Right ventricle myocardium superior (tissue), 1 donor: ENCODE results near the gene RGPD5. TPM values are rescaled to one million over a fixed set of nuclear protein-coding genes. Genes with fewer than 3 reads are reported as not detected.
A peak's percentile ranks its signal among the peaks of the same experiment; 100 is the strongest.
"Not testable (repeated sequence)": the region's sequence is repeated elsewhere in the genome, so short reads cannot be mapped to it uniquely, and the experiment has no call there.

Experiments used
- ATAC-seq: fragments of 200-7000 bp; cut with Tn5 transposase; one replicate; pipeline ENCODE4 v1.9.1; 2020; ENCODE audit warnings: mild to moderate bottlenecking; ENCODE audit not compliant: poor library complexity
- DNase-seq: peaks from one replicate; pipeline ENCODE4 v3.0.0-alpha.2; 2020
- intact Hi-C: fragments of 100-400 bp; cut with DNase I; formaldehyde crosslinking; loops from one replicate; pipeline ENCODE4 v1.11.2; 2022
- long read RNA-seq: library from polyadenylated mRNA; unstranded; transcript quantifications from one replicate; pipeline ENCODE4 v2.0.0, GENCODE V29; 2021
- total RNA-seq: library from RNA; stranded (reverse); fragmentation: NEBNext Ultra II Directional; extraction: Animal tissue kit (Norgen Biotek cat#: 25700); gene quantifications from one replicate; pipeline ENCODE4 v1.2.1, GENCODE V29; 2021
- donor health status: DM: no; HTN: yes; CAD: no; lungs with severe emphysema.

Gene RGPD5
- 35.9 TPM for total RNA-seq
- long read RNA-seq, full-length matches to known transcripts, result 3 of 5 reads
- long read RNA-seq, partial matches to known transcripts, result 1 of 5 reads
- long read RNA-seq, other reads (novel, unspliced or antisense), result 1 of 5 reads

DNA sequence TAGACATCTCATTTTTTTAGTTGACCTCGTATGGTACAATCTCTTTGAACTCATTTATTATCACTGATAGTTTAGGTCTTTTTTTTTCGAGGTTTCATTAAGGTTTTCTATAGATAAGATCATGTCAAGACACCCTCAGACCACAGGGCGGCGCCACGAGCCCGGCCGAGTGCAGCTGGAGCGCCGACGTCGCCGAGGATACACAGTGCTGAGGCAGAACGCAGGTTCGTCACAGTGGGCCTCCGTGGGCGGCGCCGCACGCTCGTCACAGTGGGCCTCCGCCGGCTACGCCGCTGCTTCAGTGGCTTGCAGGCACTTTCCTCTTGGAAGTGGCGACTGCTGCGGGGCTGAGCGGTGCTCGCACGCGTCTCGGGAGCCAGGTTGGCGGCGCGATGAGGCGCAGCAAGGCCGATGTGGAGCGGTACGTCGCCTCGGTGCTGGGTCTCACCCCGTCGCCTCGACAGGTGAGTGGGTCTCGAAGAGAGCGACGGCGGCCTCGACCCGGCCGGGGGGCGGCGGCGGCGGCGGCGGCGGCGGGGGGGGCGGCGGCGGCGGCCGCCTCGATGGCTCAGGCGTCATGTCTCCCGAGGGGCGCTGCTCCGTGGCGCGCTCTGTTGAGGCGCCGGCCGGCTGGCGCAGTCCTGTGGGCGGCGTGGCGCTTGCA lies at the start of gene RGPD5:
RGPD5 (plus strand) TSS at position 232 of the 664 bp plus-strand sequence; CDS start at position 393, 161 bp downstream.
- peak; percentile 99 for ATAC-seq
- DNase-seq, intact Hi-C loops: not testable (repeated sequence)

DNA sequence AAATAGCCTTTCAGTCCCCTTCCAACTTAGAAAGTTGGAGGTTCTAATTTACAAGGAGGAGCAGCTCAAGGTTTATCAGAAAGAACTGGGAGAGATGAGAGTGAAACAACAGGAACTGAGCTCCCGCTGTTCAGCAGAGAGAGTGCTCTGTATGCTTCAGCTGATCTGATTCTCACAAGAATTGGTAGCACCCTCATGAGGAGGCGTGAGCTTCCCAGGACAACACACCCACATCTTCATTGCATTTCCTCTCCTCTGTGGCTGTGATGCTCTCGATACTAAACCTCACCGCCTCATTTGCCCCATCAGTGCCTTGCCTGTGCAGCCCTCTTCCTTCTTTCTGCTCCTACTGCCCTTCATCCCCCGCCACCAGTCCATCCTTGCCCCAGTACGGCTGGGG lies 42.5 kb upstream of the RGPD5 start:
- ATAC-seq, DNase-seq, intact Hi-C loops: not testable (repeated sequence)

DNA sequence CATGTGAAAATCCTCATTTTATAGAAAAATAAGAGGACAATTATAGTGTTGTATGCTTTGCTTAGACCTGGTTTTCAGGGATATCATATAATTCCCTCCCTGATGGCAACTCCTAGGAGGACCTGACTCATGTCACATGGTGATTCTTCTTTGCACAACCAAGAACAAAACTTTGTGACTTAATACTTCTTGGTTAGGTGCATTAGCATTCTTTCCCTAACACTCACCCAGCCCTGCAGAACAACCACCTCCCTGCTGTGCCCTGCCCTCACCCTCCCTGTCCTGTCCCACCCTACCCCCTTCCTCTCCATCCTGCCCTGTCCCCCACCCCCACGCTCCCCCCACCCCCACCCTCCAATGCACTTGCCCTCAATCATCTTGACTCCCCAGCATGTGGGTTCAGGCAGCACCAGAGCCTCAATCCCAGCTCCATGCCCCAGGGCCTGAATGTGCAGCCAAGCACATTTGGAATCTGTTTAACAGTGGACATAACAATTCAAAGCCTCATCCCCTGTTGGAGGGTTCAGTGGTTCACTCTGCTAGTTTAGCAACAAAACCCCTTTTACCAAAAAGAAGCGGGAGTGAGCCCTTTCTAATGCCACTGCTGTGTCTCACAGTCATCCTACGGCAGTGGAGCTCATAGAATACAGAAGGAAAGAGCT lies 36.8 kb upstream of the RGPD5 start:
- intact Hi-C loops, DNase-seq, ATAC-seq: not testable (repeated sequence)

DNA sequence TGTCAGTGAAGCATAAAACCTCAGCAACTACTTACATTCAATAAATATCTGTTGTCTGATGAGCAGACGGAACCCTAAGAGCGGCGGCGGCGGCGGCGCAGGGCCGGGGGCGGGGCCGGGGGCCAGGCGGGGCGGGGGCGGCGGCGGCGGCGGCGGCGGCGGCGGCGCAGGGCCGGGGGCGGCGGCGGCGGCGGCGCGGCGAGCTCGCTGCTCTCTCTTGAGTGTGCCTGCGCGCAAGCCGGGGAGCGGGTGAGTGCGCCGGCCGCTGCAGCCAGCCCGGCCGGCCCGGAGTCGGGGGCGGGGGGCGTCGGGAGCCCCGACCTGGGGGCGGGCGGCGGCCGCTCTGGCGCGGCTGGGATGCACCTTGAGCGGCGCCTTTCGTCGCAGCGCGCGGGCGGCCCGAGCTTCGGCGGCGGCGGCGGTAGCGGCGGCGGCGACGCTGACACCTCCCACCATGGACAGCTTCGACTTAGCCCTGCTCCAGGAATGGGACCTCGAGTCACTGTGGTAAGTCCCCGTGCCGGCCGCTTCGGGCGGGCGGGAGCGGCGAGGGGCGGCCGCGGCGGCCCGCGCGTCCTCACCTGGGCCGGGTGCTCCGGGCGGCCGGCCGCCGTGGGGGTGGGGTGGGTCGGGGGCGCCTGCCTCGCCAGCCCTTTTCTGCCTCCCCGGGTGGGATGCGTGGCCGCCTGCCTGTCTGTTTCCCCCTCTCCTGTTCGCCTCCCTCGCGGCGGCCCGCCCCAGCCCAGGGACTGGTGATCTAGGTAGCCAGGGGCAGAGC lies 33.7 kb upstream of the RGPD5 start:
- peak; percentile 24 for DNase-seq
- intact Hi-C loops, result not testable (repeated sequence)
- ATAC-seq, result peak; percentile 56

DNA sequence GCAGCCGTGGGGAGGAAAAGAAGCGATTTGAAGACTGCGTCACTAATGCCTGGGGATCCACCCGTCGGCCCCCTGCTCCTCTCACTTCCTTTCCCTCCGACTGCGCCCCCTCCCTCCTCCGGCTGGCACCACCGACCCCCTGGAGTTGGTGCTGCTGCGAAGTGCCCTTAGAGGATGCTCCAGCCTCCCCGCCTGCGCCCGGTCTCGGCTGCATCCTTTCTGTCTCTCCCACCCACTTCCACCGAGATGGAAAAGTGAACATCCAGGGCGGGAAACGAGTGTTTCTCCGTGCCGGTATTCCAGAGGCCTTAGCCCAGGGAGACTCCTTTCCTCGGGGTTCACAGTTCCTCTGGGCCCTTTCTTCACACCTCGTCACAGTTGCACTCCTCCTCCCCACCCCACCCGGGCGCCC lies 33.1 kb upstream of the RGPD5 start:
- ATAC-seq, result peak; percentile 25
- DNase-seq, intact Hi-C loops: not testable (repeated sequence)

DNA sequence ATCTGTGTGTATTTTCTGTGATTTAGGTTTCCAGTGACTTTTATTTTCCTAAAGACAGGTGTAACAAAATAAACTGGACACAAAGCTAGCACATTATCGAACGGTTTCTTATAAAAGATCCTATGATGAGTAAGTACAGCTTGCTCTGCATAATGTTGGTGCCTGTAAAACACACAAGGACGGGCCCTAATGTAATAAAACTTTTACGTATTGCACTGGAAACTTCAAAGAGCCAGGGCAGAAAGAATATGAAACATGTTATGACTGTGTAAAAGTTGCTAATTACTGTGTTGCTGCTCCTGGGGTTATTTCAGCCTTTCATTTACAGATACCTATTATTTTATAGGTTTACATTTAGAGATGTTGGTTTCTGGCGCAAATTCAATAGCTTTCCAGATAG lies 32.1 kb upstream of the RGPD5 start:
- intact Hi-C loops, DNase-seq, ATAC-seq: not testable (repeated sequence)

DNA sequence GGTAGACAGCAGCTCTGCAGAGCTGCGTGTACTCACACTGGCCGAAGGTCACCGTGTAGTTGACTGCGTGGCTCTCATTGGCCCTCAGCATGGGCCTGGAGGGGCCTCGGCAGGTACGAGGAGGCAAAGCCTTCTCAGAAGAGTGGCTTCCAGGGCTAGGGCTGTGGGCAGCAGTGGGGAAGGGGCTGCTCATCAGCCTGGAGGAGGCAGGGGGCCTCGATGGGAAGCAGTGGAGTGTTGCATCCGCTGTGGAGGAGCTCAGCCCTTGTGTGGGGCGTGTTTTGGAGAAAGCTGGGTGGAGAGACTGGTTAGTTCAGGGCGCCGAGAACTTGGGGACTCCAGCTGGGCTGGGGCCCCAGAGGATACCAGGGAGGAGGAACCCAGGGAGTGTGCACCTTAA lies 28.0 kb upstream of the RGPD5 start:
- DNase-seq, ATAC-seq, intact Hi-C loops: not testable (repeated sequence)

DNA sequence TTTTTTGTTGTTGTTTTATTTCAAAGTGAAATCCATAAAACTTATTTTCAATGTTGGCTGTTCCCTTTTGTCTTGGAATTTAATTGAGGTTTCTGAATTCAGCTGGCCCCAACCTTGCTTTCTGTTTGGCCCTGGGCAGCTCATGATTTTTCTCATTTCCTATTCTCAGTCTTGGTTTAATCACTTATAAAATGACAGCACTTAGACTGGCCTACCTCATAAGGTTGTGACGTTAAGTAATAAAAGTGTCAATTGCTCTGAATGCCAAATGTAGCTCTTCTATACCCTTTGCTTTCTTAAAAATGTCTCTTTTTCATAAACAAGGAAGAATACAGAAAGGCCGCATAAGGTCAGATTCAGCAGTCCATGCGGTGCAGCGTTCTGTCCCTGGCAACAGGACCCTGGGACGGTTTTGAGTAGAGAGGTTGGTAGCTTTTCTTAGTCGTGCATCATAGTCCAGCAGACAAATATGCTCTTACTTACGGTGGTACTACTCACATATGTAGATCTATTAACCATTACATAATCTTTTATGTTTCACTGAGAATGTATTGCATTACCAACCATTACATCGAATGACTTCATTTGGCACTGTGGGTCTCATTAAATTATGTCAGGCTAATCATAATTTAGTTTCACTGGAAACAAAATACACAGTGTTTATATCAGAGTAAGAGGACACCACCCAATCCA lies 27.1 kb upstream of the RGPD5 start:
- intact Hi-C loops, DNase-seq, ATAC-seq: not testable (repeated sequence)

DNA sequence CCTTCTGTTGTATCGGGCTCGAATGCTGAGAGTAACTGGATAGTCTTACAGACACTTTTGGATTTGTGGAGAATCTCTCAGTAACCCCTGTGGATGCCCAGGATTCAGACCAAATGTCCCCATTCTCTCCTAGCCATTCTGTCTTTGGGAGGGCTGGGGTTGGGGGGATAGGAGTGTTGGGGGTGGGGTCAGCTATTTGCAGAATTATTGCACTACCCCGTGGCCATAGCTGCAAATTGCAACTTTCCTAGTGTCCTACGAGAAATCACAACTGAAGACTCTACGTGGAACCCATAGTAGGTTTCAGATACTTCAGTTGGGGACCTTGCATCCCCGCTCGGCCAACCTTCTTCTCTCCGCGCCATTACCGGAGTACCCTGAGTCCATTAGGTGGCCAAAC lies 25.2 kb upstream of the RGPD5 start:
- ATAC-seq, DNase-seq, intact Hi-C loops: not testable (repeated sequence)

DNA sequence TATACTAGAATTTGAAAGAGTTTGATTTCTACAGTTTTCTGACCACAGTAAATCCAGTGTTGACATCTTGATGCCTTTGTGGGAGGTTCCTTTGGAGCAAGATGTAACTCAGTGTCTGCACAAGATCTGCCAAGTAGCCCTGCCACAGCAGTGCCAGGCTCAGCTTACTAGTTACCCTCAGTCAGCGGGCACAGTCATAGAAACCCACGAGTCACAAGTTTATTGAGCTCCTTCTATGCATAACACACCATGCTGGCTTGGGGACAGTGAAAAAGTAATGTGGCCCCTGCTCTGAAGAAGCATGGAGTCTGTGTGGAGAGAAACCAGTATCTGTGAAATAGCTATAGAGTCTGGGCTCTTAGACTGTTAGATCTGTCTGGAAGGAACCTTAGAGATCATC lies 15.0 kb upstream of the RGPD5 start:
- ATAC-seq, intact Hi-C loops, DNase-seq: not testable (repeated sequence)

DNA sequence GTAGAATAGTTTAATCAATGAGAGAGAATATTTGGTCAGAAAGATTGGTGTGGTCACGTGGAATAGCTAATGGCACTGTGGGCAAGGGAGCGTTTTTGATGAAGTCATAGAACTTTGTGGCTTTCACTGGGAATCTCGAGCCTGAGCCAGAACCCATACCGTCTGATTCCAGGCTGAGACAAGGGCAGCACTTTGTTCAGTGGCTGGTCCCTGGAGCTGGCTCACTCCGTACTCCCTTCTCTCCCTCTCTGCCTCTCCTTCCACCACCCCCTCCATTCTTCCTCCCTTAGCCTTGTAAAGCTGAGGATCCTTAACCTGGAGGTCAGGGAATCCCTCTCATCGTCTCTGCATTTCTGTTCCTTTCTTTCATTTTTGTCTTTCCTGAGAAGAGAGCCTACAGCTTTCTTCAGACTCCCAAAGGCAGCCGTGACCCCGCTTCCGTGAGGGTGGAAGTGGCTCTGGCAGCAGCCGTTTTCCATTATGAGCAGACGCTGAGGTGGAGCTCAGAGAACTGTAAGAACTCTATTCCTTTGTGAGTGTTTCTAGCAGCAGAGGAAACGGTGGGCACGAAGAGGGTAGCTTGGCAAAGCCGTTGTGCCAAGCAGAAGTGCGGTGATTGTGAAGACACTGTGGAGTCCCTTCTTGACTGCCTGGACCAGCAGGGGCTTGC lies 12.8 kb upstream of the RGPD5 start:
- ATAC-seq, DNase-seq, intact Hi-C loops: not testable (repeated sequence)

DNA sequence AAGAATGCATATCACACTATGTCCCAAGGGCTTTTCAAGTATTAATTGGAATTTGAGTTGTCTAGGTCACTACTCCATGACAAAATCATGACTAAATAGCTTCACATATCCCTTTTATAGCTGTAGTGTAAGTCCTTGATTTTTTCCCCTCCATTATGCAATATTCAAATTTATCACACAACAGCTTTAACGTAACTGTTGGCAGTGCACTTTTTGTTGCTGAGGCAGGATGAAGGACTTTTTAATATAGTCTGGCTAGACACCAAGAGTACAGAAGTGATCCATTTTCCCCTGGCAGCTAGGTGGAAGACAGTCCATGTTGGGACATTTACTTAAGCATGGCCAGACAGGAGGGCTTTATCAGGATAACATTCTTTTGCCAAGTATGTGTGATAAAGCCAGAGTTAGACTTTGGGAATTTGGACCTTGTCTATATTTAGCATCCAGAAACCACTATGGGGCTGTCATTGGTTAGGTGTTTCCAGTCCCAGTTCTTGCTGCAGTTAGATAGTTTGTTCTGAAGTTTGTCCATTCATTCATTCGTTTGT lies 11.6 kb upstream of the RGPD5 start:
- DNase-seq, intact Hi-C loops: not testable (repeated sequence)
- ATAC-seq, result peak; percentile 88

DNA sequence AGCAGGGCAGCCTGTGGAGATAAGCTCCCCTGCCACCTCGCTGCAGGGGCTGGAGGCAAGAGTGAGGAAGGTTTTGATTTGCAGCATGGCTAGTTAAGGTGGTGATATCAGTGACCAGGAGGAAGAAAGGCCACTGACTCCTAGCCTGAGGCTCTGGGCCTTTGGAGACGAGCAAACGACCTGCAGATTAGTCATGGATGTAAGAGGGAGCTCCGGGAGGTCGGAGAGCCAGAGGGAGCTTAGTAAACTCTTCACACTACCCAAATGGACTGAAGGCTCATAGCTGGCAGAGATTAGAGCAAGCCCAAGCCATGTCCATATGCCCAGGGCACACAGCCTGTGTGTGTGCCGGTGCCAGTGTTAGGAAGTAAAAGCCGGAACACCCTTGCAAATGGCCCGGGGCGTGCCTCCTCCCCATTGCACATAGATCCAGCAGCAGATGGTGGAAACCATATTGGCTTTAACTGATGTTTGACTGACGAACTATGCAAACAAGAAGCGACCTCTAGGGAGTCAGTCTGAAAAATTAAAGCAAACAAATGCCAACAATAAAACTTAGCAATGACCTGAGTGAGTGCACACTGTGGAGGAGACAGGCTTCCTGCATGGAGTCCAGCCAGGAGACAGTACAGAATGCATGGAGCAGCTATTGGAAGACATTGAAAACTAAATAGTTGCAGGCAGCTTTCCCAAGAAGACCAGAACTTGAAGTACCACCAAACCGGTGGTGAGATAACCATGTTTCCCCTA lies 2.4 kb upstream of the RGPD5 start:
- intact Hi-C loops, ATAC-seq, DNase-seq: not testable (repeated sequence)

DNA sequence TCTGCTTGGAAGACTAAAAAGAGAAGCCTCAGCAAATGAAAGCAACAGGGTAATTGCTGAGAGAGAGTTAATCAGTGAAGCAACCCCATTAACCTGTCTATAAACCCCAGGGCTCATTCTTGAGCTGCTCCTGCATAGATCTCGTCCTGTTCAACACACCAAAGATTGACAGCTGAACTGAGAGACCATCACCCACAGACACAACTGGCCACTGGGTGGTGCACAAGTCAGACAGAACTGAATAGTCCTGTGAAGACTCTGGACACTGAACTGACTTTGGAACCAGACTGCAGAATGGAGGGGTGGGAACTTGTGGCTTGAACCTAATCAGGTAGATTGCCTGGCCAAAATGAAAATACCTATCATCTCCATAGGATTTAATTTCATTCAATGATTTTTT lies 1.4 kb upstream of the RGPD5 start:
- ATAC-seq, result peak; percentile 70
- DNase-seq, intact Hi-C loops: not testable (repeated sequence)

DNA sequence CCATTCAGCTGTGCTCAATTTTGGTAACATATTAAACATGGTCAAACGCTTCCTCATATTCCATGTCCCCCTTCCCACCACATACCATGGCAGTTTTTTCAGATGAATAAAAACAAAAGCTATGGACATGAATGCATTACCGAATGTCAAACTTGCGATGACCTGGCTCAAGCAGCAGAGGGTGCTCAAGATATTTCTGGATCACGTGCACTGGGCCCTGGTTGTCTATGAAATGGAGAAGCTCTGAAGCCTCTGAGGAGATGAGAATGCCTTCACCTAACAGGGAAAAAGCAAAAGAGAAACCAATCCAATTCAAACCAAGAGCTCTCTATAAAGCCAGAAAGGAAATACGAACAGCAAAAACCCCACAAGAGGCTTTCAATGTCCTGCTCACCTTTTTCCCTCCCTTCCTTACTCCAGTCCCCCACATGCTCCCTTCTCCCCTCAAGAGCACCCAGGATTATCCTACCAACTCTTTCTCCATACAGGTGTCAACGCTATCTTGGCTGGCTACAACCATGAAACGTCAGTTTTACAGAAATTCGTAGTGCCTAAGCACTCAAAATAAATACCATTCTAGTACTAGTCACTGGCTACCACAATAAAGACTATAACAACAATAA lies 77.1 kb downstream of the RGPD5 start:
- DNase-seq, intact Hi-C loops: not testable (repeated sequence)
- ATAC-seq, result peak; percentile 72

DNA sequence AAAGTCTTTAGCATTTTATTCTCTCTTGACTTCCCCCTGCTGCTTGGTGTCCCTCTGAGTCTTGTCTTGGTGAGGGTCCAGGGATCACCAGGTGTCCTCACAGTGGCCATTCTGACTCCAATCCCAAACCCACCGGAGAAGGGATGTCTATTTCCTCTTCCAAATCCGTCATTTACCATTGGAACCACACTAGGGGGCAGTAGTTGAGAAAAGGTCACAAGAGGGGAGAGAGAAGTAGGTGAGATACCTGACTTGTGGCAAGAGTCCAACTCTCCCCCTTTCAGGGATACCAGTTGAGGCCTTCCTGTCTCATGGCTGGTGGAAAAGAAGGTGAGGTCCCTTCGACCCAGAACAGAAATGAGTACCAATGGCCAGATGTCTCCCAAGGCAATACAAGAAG lies 82.5 kb downstream of the RGPD5 start:
- ATAC-seq, DNase-seq, intact Hi-C loops: not testable (repeated sequence)
